Measurements from ENCODE around the gene NAT16. TPM values are rescaled to one million over a fixed set of nuclear protein-coding genes. Genes with fewer than 3 reads are reported as not detected.

The NAT16 gene
- total and polyA plus RNA-seq, 2 experiments from 2014 or later = 0.27 TPM; not detected in 1

GRCh38 chr7:101179713-101180112 is 380 bp downstream of the NAT16 start:
- DNase-seq (ENCODE audit: low read depth in 1 of 2, low spot score in 1 of 2) = no peak
- peaks cover 5% of the 10 kb centered on the region for H3K4me1 ChIP-seq (ENCODE audit: low read depth)
- H3K9me3 ChIP-seq (ENCODE audit: low read depth) = no peaks in the 10 kb centered on the region
- H3K27ac ChIP-seq = no peak overlapping the region
- H3K4me3 ChIP-seq = peak overlapping the region; percentile 15
- no peaks in the 10 kb centered on the region for H3K36me3 ChIP-seq
- TF ChIP-seq CTCF (IDR thresholded peaks at IDR 0.05; ENCODE audit: low read depth, low read length) = no peak
- peaks cover 71% of the 10 kb centered on the region for H3K27me3 ChIP-seq

GRCh38 chr7:101179117-101179516 is 976 bp downstream of the NAT16 start:
- Histone ChIP-seq H3K27ac (no peak overlapping the region), H3K4me1 (ENCODE audit: low read depth) (peaks cover 5% of the 10 kb centered on the region), H3K9me3 (ENCODE audit: low read depth) (no peaks in the 10 kb centered on the region), H3K27me3 (peaks cover 74% of the 10 kb centered on the region), H3K4me3 (peak overlapping the region; percentile 13), H3K36me3 (no peaks in the 10 kb centered on the region)
- no peak for TF ChIP-seq CTCF (IDR thresholded peaks at IDR 0.05; ENCODE audit: low read depth, low read length)
- DNase-seq (ENCODE audit: low read depth in 1 of 2, low spot score in 1 of 2) = no peak

- no peak for TF ChIP-seq CTCF (IDR thresholded peaks at IDR 0.05; ENCODE audit: low read depth, low read length)
- peaks cover 88% of the 10 kb centered on the region for H3K27me3 ChIP-seq
Measured at GRCh38 chr7:101177644-101178043, 2.4 kb downstream of the NAT16 start.

GRCh38 chr7:101175664-101176063 is 4.4 kb downstream of the NAT16 start:
- DNase-seq (ENCODE audit: low read depth in 1 of 2, low spot score in 1 of 2) = no peak
- H3K27ac ChIP-seq = no peak overlapping the region

More at GRCh38 chr7:101177644-101178043, 2.4 kb downstream of the NAT16 start:
- Histone ChIP-seq H3K9me3 (ENCODE audit: low read depth) (no peaks in the 10 kb centered on the region), H3K27ac (no peak overlapping the region), H3K36me3 (no peaks in the 10 kb centered on the region), H3K4me1 (ENCODE audit: low read depth) (peaks cover 11% of the 10 kb centered on the region), H3K4me3 (no peak overlapping the region)
- DNase-seq (ENCODE audit: low read depth in 1 of 2, low spot score in 1 of 2) = peak in 1 of 2 donors; percentile 57

GRCh38 chr7:101174322-101174854 is 5.7 kb downstream of the NAT16 start:
- Histone ChIP-seq H3K4me1 (ENCODE audit: low read depth) (peaks cover 9% of the 10 kb centered on the region), H3K4me3 (no peak overlapping the region), H3K27ac (no peak overlapping the region), H3K36me3 (no peaks in the 10 kb centered on the region), H3K27me3 (peaks cover 100% of the 10 kb centered on the region), H3K9me3 (ENCODE audit: low read depth) (no peaks in the 10 kb centered on the region)
- DNase-seq (ENCODE audit: low read depth in 1 of 2, low spot score in 1 of 2) = no peak
- TF ChIP-seq CTCF (IDR thresholded peaks at IDR 0.05; ENCODE audit: low read depth, low read length) = no peak

More at GRCh38 chr7:101175664-101176063, 4.4 kb downstream of the NAT16 start:
- peaks cover 11% of the 10 kb centered on the region for H3K4me1 ChIP-seq (ENCODE audit: low read depth)
- peaks cover 100% of the 10 kb centered on the region for H3K27me3 ChIP-seq
- H3K4me3 ChIP-seq = no peak overlapping the region
- no peaks in the 10 kb centered on the region for H3K9me3 ChIP-seq (ENCODE audit: low read depth)
- no peak for TF ChIP-seq CTCF (IDR thresholded peaks at IDR 0.05; ENCODE audit: low read depth, low read length)
- H3K36me3 ChIP-seq = no peaks in the 10 kb centered on the region

Data from cardiac muscle cell (in vitro differentiated cells and primary cell).